Measurements from ENCODE around the gene TRIOBP.

TRIOBP gene

GRCh38 chr22:37753746-37754145, 56.9 kb downstream of the TRIOBP start:
- no peak overlapping the region for H3K4me3 ChIP-seq (ENCODE audit: low read length)
- DNase-seq (ENCODE audit: low read depth) = no peak
- no peak for TF ChIP-seq CTCF (IDR thresholded peaks at IDR 0.05; ENCODE audit: insufficient read depth, low read depth, low read length, missing control alignments)

DNA sequence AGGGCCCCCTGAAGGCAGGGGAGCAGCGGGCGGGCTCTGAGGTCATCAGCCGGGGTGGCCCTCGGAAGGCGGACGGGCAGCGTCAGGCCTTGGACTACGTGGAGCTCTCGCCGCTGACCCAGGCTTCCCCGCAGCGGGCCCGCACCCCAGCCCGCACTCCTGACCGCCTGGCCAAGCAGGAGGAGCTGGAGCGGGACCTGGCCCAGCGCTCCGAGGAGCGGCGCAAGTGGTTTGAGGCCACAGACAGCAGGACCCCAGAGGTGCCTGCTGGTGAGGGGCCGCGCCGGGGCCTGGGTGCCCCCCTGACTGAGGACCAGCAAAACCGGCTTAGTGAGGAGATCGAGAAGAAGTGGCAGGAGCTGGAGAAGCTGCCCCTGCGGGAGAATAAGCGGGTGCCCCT, 60.8 kb downstream of the TRIOBP start:
- no peak for TF ChIP-seq CTCF (IDR thresholded peaks at IDR 0.05; ENCODE audit: insufficient read depth, low read depth, low read length, missing control alignments)
- DNase-seq (ENCODE audit: low read depth) = no peak
- H3K4me3 ChIP-seq (ENCODE audit: low read length) = no peak overlapping the region

DNA sequence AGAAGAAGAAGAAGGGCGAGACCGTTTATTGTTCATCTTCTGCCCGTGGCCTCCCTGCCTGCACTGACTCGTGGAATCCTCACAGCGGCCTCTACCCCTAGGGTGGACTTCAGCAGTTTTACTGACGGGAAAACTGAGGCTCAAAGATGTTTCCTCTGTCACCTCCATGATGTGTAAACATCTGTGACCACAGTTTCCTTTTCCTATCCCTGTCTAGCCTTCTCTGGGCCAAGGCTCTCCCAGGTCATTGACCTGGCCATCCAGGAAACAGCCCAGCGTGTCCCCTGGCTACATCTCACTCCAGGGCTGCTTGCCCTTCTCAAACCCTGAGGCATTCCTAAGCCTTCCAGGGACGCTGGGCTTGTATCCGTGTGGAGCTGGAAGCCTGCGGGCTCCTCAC, 61.8 kb downstream of the TRIOBP start:
- no peak for DNase-seq (ENCODE audit: low read depth)
- no peak for TF ChIP-seq CTCF (IDR thresholded peaks at IDR 0.05; ENCODE audit: insufficient read depth, low read depth, low read length, missing control alignments)
- H3K4me3 ChIP-seq (ENCODE audit: low read length) = no peak overlapping the region

GRCh38 chr22:37759281-37759680, 62.4 kb downstream of the TRIOBP start:
- no peak for DNase-seq (ENCODE audit: low read depth)
- TF ChIP-seq CTCF (IDR thresholded peaks at IDR 0.05; ENCODE audit: insufficient read depth, low read depth, low read length, missing control alignments) = no peak

GRCh38 chr22:37760152-37760551, 63.3 kb downstream of the TRIOBP start:
- no peak for TF ChIP-seq CTCF (IDR thresholded peaks at IDR 0.05; ENCODE audit: insufficient read depth, low read depth, low read length, missing control alignments)
- no peak overlapping the region for H3K4me3 ChIP-seq (ENCODE audit: low read length)
- no peak for DNase-seq (ENCODE audit: low read depth)

More at GRCh38 chr22:37759281-37759680, 62.4 kb downstream of the TRIOBP start:
- H3K4me3 ChIP-seq (ENCODE audit: low read length) = no peak overlapping the region

GRCh38 chr22:37762389-37762836, 65.6 kb downstream of the TRIOBP start:
- TF ChIP-seq CTCF (IDR thresholded peaks at IDR 0.05; ENCODE audit: insufficient read depth, low read depth, low read length, missing control alignments) = no peak
- H3K4me3 ChIP-seq (ENCODE audit: low read length) = no peak overlapping the region
- DNase-seq (ENCODE audit: low read depth) = peak; percentile 39

GRCh38 chr22:37763012-37763411, 66.2 kb downstream of the TRIOBP start:
- no peak for DNase-seq (ENCODE audit: low read depth)
- TF ChIP-seq CTCF (IDR thresholded peaks at IDR 0.05; ENCODE audit: insufficient read depth, low read depth, low read length, missing control alignments) = no peak
- H3K4me3 ChIP-seq (ENCODE audit: low read length) = no peak overlapping the region

Measured in epithelial cell of esophagus (primary cell).